Vagina (tissue), 2 donors: Measurements from ENCODE around the gene B4GALNT1. TPM values are rescaled to one million over a fixed set of nuclear protein-coding genes. Genes with fewer than 3 reads are reported as not detected.

Source experiments
- DNase-seq, 2 donors: peaks; one replicate each; pipeline ENCODE4 v3.0.0-alpha.2; 2017; ENCODE audit errors: extremely low spot score in 2 of 2
- H3K27ac ChIP-seq: fragments of 200-600 bp; sonication (generic); one replicate; pipeline ENCODE4 v1.5.1; 2019
- H3K27me3 ChIP-seq: fragments of 200-600 bp; sonication (generic); one replicate; pipeline ENCODE4 v1.5.1; 2019
- H3K36me3 ChIP-seq, 2 donors: fragments of 200-600 bp; sonication (generic); one replicate each; pipeline ENCODE4 v1.5.1; 2017 to 2019
- H3K4me1 ChIP-seq: fragments of 200-600 bp; sonication (generic); one replicate; pipeline ENCODE4 v1.5.1; 2019
- H3K4me3 ChIP-seq, 2 donors: fragments of 200-600 bp; sonication (generic); 1 replicate in 1 of 2; 2 replicates in 1 of 2; pipeline ENCODE4 v1.5.1; 2016 to 2019
- H3K9me3 ChIP-seq: fragments of 200-600 bp; sonication (generic); one replicate; pipeline ENCODE4 v1.5.1; 2019
- POLR2A ChIP-seq, 2 donors: fragments of 450-650 bp; IDR thresholded peaks; one replicate each; pipeline ENCODE4 v1.6.1; 2017; ENCODE audit warnings: antibody characterized with exemption in 2 of 2, mild to moderate bottlenecking in 2 of 2, moderate library complexity in 2 of 2
- POLR2AphosphoS5 ChIP-seq, 2 donors: sonication (generic); formaldehyde crosslinking; IDR thresholded peaks; one replicate each; pipeline ENCODE4 v1.9.0; 2017; ENCODE audit warnings: antibody characterized with exemption in 2 of 2, mild to moderate bottlenecking in 2 of 2, low read depth in 1 of 2; ENCODE audit not compliant: insufficient read depth in 1 of 2
- intact Hi-C: fragments of 100-400 bp; cut with DNase I; formaldehyde crosslinking; loops from one replicate; pipeline ENCODE4 v1.15.1; 2023
- total RNA-seq: library from RNA; depleted of rRNA; stranded (reverse); fragments of >200 nt; gene quantifications from one replicate; pipeline ENCODE4 v1.2.3, GENCODE V29; 2016
- TF ChIP-seq, protein P1 (sequence below), 3 experiments: fragments of 450-650 bp in 2 of 3; fragments of 200-600 bp in 1 of 3; sonication (generic) in 1 of 3; IDR thresholded peaks; one replicate each; pipeline ENCODE4 v1.5.1; 2017 to 2019; ENCODE audit warnings: antibody characterized with exemption in 3 of 3, mild to moderate bottlenecking in 2 of 3, moderate library complexity in 2 of 3

The B4GALNT1 gene
- total RNA-seq, 1 donor from 2014 or later, result 7.6 TPM

DNA sequence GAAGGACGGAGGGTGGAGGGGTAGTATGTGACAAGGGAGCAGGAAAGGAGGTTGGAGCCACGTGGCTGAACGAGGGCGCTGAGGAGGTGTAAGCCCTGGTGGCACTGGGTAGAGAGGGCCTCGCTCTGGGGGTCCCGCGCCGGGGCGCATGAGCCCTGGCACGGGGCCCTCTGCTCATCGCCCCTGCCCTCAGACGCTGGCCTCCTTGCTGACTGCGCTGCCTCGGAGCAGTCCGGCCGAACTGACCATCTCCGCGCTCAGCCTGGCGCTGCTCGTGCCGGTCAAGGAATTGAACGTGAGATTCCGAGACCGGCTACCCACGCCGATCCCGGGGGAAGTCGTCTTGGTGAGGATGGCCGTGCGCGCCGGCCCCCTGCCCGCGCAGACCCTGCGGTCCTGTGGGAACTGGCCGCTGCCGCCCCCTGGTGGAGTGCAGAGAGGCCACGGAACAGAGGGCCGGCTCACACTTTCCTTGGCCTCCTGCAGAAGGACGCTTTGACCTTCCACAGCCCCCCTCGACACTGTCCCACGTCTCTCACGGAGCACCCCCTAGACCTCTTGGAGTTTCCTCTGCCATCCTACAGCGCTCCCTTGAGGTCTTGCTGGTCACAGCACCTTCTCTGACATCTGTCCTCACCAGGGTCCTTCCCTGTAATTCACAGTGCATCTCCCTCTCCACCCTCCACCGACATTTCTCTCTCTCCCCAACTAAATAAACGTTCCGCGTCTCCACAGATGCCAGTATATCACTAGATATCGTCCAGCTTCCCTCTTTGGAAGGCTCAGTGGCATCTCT, 11.3 kb downstream of the B4GALNT1 start:
- Histone ChIP-seq H3K4me1 (peaks cover 21% of the 10 kb centered on the region), H3K4me3 (peak overlapping the region; percentile 40 to 58), H3K27me3 (no peaks in the 10 kb centered on the region), H3K9me3 (no peaks in the 10 kb centered on the region), H3K36me3 (no peaks in the 10 kb centered on the region), H3K27ac (no peak overlapping the region)
- intact Hi-C loops, result no loop called here
- TF ChIP-seq POLR2A (IDR thresholded peaks at IDR 0.05) (no peak), POLR2AphosphoS5 (IDR thresholded peaks at IDR 0.05; ENCODE audit: insufficient read depth in 1 of 2, low read depth in 1 of 2) (peak in 1 of 2 donors; percentile 35)
- TF ChIP-seq, protein P1, sequence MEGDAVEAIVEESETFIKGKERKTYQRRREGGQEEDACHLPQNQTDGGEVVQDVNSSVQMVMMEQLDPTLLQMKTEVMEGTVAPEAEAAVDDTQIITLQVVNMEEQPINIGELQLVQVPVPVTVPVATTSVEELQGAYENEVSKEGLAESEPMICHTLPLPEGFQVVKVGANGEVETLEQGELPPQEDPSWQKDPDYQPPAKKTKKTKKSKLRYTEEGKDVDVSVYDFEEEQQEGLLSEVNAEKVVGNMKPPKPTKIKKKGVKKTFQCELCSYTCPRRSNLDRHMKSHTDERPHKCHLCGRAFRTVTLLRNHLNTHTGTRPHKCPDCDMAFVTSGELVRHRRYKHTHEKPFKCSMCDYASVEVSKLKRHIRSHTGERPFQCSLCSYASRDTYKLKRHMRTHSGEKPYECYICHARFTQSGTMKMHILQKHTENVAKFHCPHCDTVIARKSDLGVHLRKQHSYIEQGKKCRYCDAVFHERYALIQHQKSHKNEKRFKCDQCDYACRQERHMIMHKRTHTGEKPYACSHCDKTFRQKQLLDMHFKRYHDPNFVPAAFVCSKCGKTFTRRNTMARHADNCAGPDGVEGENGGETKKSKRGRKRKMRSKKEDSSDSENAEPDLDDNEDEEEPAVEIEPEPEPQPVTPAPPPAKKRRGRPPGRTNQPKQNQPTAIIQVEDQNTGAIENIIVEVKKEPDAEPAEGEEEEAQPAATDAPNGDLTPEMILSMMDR (IDR thresholded peaks at IDR 0.05), result peak; percentile 72 to 94 (median 88)
- no peak for DNase-seq

DNA sequence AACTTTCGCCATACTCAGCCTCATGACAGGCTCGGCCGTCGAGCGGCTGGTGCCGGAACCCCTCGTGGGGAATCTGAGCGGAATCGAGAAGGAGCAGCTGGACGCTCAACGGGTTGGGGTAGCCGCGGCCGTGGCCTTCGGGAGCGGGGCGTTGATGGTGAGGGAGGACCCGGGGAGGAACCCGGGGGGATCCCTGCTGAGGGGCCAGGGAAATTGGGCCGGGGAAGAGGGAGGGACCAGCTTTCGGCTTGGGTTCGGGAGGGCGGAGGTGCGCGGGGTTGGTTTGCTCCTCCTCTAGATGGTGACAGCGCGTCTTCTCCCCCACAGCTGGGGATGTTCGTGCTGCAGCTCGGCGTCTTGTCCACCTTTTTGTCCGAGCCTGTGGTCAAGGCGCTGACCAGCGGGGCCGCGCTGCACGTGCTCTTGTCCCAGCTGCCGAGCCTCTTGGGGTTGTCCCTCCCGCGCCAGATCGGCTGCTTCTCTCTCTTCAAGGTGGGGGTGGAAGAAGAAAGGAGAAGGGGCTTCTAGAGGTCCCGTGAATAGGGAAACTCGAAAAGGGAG, 12.0 kb downstream of the B4GALNT1 start:
- DNase-seq, result no peak
- no peaks in the 10 kb centered on the region for H3K9me3 ChIP-seq
- H3K27me3 ChIP-seq, result no peaks in the 10 kb centered on the region
- no peak overlapping the region for H3K27ac ChIP-seq
- TF ChIP-seq, protein P1 (IDR thresholded peaks at IDR 0.05), result no peak
- TF ChIP-seq POLR2A (IDR thresholded peaks at IDR 0.05), result no peak
- no peak for TF ChIP-seq POLR2AphosphoS5 (IDR thresholded peaks at IDR 0.05; ENCODE audit: insufficient read depth in 1 of 2, low read depth in 1 of 2)
- intact Hi-C loops, result loop anchor here (1.0 kb wide), 1 partner anchor 38 kb away; no protein-coding TSS in a partner anchor
- peak overlapping the region; percentile 40 to 58 for H3K4me3 ChIP-seq
- peaks cover 0 to 3% of the 10 kb centered on the region in 2 donors for H3K36me3 ChIP-seq
- peaks cover 21% of the 10 kb centered on the region for H3K4me1 ChIP-seq

DNA sequence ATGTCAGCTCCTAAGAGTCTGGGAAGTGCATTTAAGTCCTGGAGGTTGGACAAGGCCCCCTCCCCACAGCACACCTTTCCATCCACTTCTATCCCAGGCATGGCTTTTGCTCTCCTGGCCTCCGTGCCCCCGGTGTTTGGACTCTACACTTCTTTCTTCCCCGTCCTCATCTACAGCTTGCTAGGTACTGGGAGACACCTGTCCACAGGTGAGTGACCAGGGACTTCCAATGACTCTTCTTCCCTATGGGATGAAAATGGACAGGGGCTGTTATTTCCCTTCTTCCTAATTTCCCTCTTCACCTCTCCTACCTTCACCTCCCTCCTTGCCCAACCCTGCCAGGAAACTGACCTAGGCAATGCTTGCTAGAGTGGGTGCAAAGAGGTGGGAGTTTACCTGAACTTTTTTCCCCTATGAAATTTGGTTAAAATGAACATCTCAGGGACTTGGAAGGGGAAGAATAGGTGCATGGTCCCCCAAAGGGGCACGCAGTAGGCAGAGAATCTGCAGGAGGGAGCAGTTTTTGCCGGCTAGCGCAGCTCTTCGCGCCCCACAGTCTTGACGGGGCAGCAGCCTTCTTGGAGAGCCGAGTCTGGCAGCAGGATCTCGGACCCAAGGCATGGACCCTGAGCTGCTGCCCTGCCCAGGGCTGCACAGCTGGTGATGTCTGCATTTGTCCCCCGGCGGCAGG, 12.6 kb downstream of the B4GALNT1 start:
- TF ChIP-seq, protein P1 (IDR thresholded peaks at IDR 0.05), result no peak
- TF ChIP-seq POLR2AphosphoS5 (IDR thresholded peaks at IDR 0.05; ENCODE audit: insufficient read depth in 1 of 2, low read depth in 1 of 2), result no peak
- TF ChIP-seq POLR2A (IDR thresholded peaks at IDR 0.05), result no peak
- no peaks in the 10 kb centered on the region for H3K9me3 ChIP-seq
- intact Hi-C loops, result loop anchor here (1.0 kb wide), 1 partner anchor 37 kb away; no protein-coding TSS in a partner anchor
- H3K4me3 ChIP-seq, result peak overlapping the region in 1 of 2 donors; percentile 58
- DNase-seq, result no peak
- no peak overlapping the region for H3K27ac ChIP-seq
- peaks cover 0 to 9% of the 10 kb centered on the region in 2 donors for H3K36me3 ChIP-seq
- peaks cover 21% of the 10 kb centered on the region for H3K4me1 ChIP-seq
- H3K27me3 ChIP-seq, result no peaks in the 10 kb centered on the region

DNA sequence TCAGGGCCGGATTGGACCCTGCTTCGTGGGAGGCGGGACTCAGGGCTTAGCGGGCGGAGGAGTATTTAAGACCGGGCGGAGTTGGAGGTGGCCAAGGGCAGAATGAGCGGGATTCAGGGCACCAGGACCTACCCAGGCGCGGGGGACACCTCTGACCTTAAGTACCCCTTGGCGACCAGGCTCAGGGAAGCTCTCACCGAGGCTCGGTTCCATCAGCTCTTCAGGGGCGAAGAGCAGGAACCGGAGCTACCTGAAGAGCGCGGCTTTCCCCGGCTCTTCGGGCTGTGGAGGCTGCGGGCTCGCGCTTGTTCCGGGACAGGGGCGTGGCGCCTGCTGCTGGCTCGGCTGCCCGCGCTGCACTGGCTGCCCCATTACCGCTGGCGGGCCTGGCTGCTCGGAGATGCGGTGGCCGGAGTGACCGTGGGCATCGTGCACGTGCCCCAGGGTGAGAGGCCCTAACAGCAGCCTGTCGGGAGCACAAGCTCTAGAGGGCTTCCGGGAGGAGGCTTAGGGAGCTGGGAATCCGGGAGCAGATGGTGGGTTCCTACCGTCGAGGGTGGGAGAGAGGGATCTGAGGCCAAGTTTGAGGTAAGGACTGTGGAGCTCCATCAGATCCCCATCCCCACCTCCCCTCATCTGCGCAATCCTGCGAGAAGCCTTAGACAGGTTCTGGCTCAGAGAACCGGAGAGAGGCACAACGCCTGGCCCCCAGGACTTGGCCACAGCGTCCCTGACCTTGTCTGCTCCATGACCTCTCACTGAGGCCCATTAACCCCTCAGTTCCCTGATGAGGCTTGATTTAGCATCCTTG, 13.4 kb downstream of the B4GALNT1 start:
- Histone ChIP-seq H3K27me3 (no peaks in the 10 kb centered on the region), H3K9me3 (no peaks in the 10 kb centered on the region), H3K36me3 (peaks cover 0 to 11% of the 10 kb centered on the region in 2 donors), H3K4me3 (no peak overlapping the region), H3K27ac (no peak overlapping the region), H3K4me1 (peaks cover 21% of the 10 kb centered on the region)
- intact Hi-C loops, result loop anchor here (1.0 kb wide), 1 partner anchor 36 kb away; no protein-coding TSS in a partner anchor
- no peak for DNase-seq
- TF ChIP-seq POLR2AphosphoS5 (IDR thresholded peaks at IDR 0.05; ENCODE audit: insufficient read depth in 1 of 2, low read depth in 1 of 2), result no peak
- no peak for TF ChIP-seq POLR2A (IDR thresholded peaks at IDR 0.05)
- TF ChIP-seq, protein P1 (IDR thresholded peaks at IDR 0.05), result no peak
